SU-DHL-6 (cell line): Measurements from ENCODE around the gene CLTB.

Experiments used
- CTCF ChIP-seq: fragments of 200-600 bp; sonication (generic); IDR thresholded peaks from one replicate; pipeline ENCODE4 v1.5.1; 2017; ENCODE audit warnings: antibody characterized with exemption, mild to moderate bottlenecking, low read length, moderate library complexity; ENCODE audit not compliant: insufficient read depth, poor library complexity, severe bottlenecking
- EZH2phosphoT487 ChIP-seq: fragments of 200-600 bp; sonication (generic), shearing (Covaris generic); conservative IDR thresholded peaks from 2 replicates; pipeline ENCODE4 v1.6.1; 2018; ENCODE audit warnings: mild to moderate bottlenecking, antibody characterized with exemption, low read length, moderate library complexity, mixed read lengths

- no peak for TF ChIP-seq CTCF
- TF ChIP-seq EZH2phosphoT487, result no peak
Observed at GRCh38 chr5:176365351-176366231, 50.7 kb downstream of the CLTB start, which contains the start of gene ARL10.
